ENCODE measurements around the gene LCLAT1. TPM values are rescaled to one million over a fixed set of nuclear protein-coding genes. Genes with fewer than 3 reads are reported as not detected.

Gene LCLAT1
- polyA plus RNA-seq, 1 of the 3 experiments (the other 2 are of a cell fraction): 6.9 TPM

GRCh38 chr2:30470426-30470825 lies 23.4 kb downstream of the LCLAT1 start:
- ChIA-PET CTCF (no interaction called here), POLR2A (no interaction called here)
- no peak overlapping the region for H3K9ac ChIP-seq
- H3K27me3 ChIP-seq (ENCODE audit: insufficient read depth): no peaks in the 10 kb centered on the region
- no peak overlapping the region for H3K4me2 ChIP-seq
- no peaks in the 10 kb centered on the region for H3K9me2 ChIP-seq
- TF ChIP-seq MAX (IDR thresholded peaks at IDR 0.05; ENCODE audit: low read depth) (no peak), PBX3 (IDR thresholded peaks at IDR 0.05) (no peak), SIN3A (IDR thresholded peaks at IDR 0.05; ENCODE audit: borderline replicate concordance, low read depth, low read length) (no peak), USF2 (IDR thresholded peaks at IDR 0.05; ENCODE audit: borderline replicate concordance, low read depth, low read length) (no peak), CTCF (IDR thresholded peaks at IDR 0.05) (no peak), ELF1 (IDR thresholded peaks at IDR 0.05) (no peak)
- H3K36me3 ChIP-seq (replicated peaks in 1 of 2; ENCODE audit: control insufficient read depth in 1 of 2, insufficient read depth in 2 of 2, low read length in 1 of 2): no peaks in the 10 kb centered on the region
- 84% methylated on average over 1 of the region's 1 CpG for WGBS (ENCODE audit: low lambda C conversion rate)
- peaks cover 72% of the 10 kb centered on the region for H3K79me2 ChIP-seq (ENCODE audit: insufficient read depth)
- no peak for DNase-seq
- H3K4me1 ChIP-seq (ENCODE audit: control insufficient read depth in 1 of 2, insufficient read depth in 2 of 2, low read depth in 1 of 2, low read length in 1 of 2): no peaks in the 10 kb centered on the region; a peak in 2 of 4 replicates
- no peak overlapping the region for H3K27ac ChIP-seq (ENCODE audit: low read depth in 2 of 2, low read length in 1 of 2)
- no peaks in the 10 kb centered on the region for H3K9me3 ChIP-seq
- H2AFZ ChIP-seq (ENCODE audit: low read depth): no peak overlapping the region
- H3F3A ChIP-seq (replicated peaks; ENCODE audit: insufficient read depth): no peaks in the 10 kb centered on the region
- no peak overlapping the region for H3K4me3 ChIP-seq (ENCODE audit: low read depth in 2 of 2, low read length in 1 of 2)
- no peaks in the 10 kb centered on the region for H4K20me1 ChIP-seq (ENCODE audit: insufficient read depth)

- H3K79me2 ChIP-seq (ENCODE audit: insufficient read depth): peaks cover 71% of the 10 kb centered on the region
- H3K4me2 ChIP-seq: no peak overlapping the region
- no peaks in the 10 kb centered on the region for H3F3A ChIP-seq (replicated peaks; ENCODE audit: insufficient read depth)
- H3K27me3 ChIP-seq (ENCODE audit: insufficient read depth): no peaks in the 10 kb centered on the region
- no peak overlapping the region for H2AFZ ChIP-seq (ENCODE audit: low read depth)
- H3K27ac ChIP-seq (ENCODE audit: low read depth in 2 of 2, low read length in 1 of 2): no peak overlapping the region
- no peaks in the 10 kb centered on the region; a peak in 2 of 4 replicates for H3K4me1 ChIP-seq (ENCODE audit: control insufficient read depth in 1 of 2, insufficient read depth in 2 of 2, low read depth in 1 of 2, low read length in 1 of 2)
- no peak for DNase-seq
- CTCF ChIA-PET: interaction anchor here (0.9 to 1.0 kb wide), 2 partner anchors 14 to 31 kb away, joined by 3 to 4 read pairs; no protein-coding TSS in a partner anchor
- no peaks in the 10 kb centered on the region for H3K9me3 ChIP-seq
- no peaks in the 10 kb centered on the region for H4K20me1 ChIP-seq (ENCODE audit: insufficient read depth)
- POLR2A ChIA-PET: no interaction called here
- no peak overlapping the region for H3K9ac ChIP-seq
- H3K4me3 ChIP-seq (ENCODE audit: low read depth in 2 of 2, low read length in 1 of 2): no peak overlapping the region
- no peaks in the 10 kb centered on the region for H3K9me2 ChIP-seq
- H3K36me3 ChIP-seq (replicated peaks in 1 of 2; ENCODE audit: control insufficient read depth in 1 of 2, insufficient read depth in 2 of 2, low read length in 1 of 2): no peaks in the 10 kb centered on the region
- no peak for TF ChIP-seq EP300 (IDR thresholded peaks at IDR 0.05; ENCODE audit: borderline replicate concordance in 1 of 2, low read depth in 1 of 2, low read length in 1 of 2)
- no peak for TF ChIP-seq GATA2 (CRISPR knock-in tag; IDR thresholded peaks at IDR 0.05)
- TF ChIP-seq JUND (IDR thresholded peaks at IDR 0.05): no peak
- TF ChIP-seq SMC3 (IDR thresholded peaks at IDR 0.05; ENCODE audit: low read depth, low read length): no peak
- no peak for TF ChIP-seq FOSL2 (IDR thresholded peaks at IDR 0.05; ENCODE audit: borderline replicate concordance, low read depth)
- no peak for TF ChIP-seq FOXJ3 (CRISPR knock-in tag; IDR thresholded peaks at IDR 0.05)
- TF ChIP-seq RXRA (IDR thresholded peaks at IDR 0.05; ENCODE audit: borderline replicate concordance, low read depth): no peak
- no peak for TF ChIP-seq IRF3 (IDR thresholded peaks at IDR 0.05; ENCODE audit: low read depth, low read length)
- TF ChIP-seq EZH2phosphoT487 (IDR thresholded peaks at IDR 0.05; ENCODE audit: borderline replicate concordance, low read depth): no peak
- TF ChIP-seq GABPA (IDR thresholded peaks at IDR 0.05; ENCODE audit: low read depth): no peak
- TF ChIP-seq RAD21 (IDR thresholded peaks at IDR 0.05; ENCODE audit: low read length): no peak
These were observed 25.3 kb downstream of the LCLAT1 start for GRCh38 chr2:30472326-30472725.
